K562 (cell line): ENCODE measurements around the gene SFPQ.

Source experiments
- KDM1A ChIP-seq, 2 experiments: fragments of 450-650 bp; IDR thresholded peaks; 2 replicates each; pipeline ENCODE4 v1.6.1; 2016; ENCODE audit warnings: mild to moderate bottlenecking in 2 of 2
- NRF1 ChIP-seq, 2 experiments: fragments of 450-650 bp; IDR thresholded peaks in 1 of 2; conservative IDR thresholded peaks in 1 of 2; 2 replicates each; pipeline ENCODE4 v1.6.1; 2014; ENCODE audit warnings: mild to moderate bottlenecking in 2 of 2
- POLR2A ChIP-seq: fragments of 450-650 bp; conservative IDR thresholded peaks from 2 replicates; pipeline ENCODE4 v1.6.1; 2016
- TAF1 ChIP-seq: IDR thresholded peaks from 2 replicates; pipeline ENCODE4 v1.6.1; 2011; ENCODE audit warnings: mild to moderate bottlenecking, low read length, moderate library complexity; ENCODE audit not compliant: insufficient read depth, control insufficient read depth, severe bottlenecking; ENCODE audit errors: extremely low read depth
- ZNF79 ChIP-seq: fragments of 250-450 bp; sonication (Bioruptor Pico); IDR thresholded peaks from 2 replicates; pipeline ENCODE4 v1.4.0; 2020; ENCODE audit warnings: low read depth, mild to moderate bottlenecking, moderate library complexity
- TF ChIP-seq, protein P1 (sequence below): fragments of 250-450 bp; sonication (Bioruptor Pico); IDR thresholded peaks from 2 replicates; pipeline ENCODE4 v1.5.0; 2020; ENCODE audit warnings: mild to moderate bottlenecking
- TF ChIP-seq, protein P2 (sequence below): sonication (generic); formaldehyde crosslinking; IDR thresholded peaks from 2 replicates; pipeline ENCODE4 v1.8.1; 2022; ENCODE audit warnings: missing genetic modification reagents
- TF ChIP-seq, protein P3 (sequence below): IDR thresholded peaks from 3 replicates; pipeline ENCODE4 v1.6.1; 2011; ENCODE audit warnings: borderline replicate concordance, mild to moderate bottlenecking, moderate library complexity; ENCODE audit not compliant: insufficient read length; ENCODE audit errors: extremely low read depth
- TF ChIP-seq, protein P4 (sequence below), 3 experiments: IDR thresholded peaks in 2 of 3; conservative IDR thresholded peaks in 1 of 3; 2 replicates each; pipeline ENCODE4 v1.5.1; 2011 to 2012; ENCODE audit warnings: low read length in 3 of 3, mild to moderate bottlenecking in 3 of 3, control low read depth in 2 of 3, improper control_type of control experiment in 1 of 3, inconsistent platforms in 1 of 3, low read depth in 1 of 3, mixed read lengths in 1 of 3, moderate library complexity in 1 of 3; ENCODE audit not compliant: insufficient read depth in 2 of 3
- TF ChIP-seq, protein P5 (sequence below): sonication (generic); formaldehyde crosslinking; IDR thresholded peaks from 2 replicates; pipeline ENCODE4 v1.8.0; 2022; ENCODE audit warnings: mild to moderate bottlenecking, missing genetic modification reagents

DNA sequence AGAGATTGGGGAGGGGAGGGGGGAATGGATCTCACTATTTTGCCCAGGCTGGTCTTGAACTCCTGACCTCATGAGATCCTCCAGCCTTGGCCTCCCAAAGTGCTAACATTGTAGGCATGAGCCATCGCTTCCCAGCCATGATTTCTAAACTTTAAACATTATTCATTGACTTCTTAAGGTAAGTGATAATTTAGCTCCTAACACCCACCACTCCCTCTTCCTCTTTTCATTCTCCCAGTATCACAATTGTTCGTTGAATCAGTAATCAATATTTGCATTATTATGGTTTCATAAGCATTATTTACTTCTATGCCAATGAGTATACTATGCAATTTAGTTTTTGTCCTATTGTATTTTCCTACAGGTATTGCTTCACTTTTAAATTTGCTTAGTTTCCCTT is 33.6 kb upstream of the SFPQ start:
- TF ChIP-seq POLR2A (no peak), ZNF79 (CRISPR knock-in tag) (no peak), KDM1A (IDR thresholded peaks at IDR 0.05) (no peak), TAF1 (no peak), NRF1 (conservative IDR thresholded peaks at IDR 0.05 in 1 of 2, IDR thresholded peaks at IDR 0.05 in 1 of 2) (no peak)
- TF ChIP-seq, protein P1, sequence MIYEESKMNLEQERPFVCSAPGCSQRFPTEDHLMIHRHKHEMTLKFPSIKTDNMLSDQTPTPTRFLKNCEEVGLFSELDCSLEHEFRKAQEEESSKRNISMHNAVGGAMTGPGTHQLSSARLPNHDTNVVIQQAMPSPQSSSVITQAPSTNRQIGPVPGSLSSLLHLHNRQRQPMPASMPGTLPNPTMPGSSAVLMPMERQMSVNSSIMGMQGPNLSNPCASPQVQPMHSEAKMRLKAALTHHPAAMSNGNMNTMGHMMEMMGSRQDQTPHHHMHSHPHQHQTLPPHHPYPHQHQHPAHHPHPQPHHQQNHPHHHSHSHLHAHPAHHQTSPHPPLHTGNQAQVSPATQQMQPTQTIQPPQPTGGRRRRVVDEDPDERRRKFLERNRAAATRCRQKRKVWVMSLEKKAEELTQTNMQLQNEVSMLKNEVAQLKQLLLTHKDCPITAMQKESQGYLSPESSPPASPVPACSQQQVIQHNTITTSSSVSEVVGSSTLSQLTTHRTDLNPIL (CRISPR knock-in tag): no peak
- TF ChIP-seq, protein P2, sequence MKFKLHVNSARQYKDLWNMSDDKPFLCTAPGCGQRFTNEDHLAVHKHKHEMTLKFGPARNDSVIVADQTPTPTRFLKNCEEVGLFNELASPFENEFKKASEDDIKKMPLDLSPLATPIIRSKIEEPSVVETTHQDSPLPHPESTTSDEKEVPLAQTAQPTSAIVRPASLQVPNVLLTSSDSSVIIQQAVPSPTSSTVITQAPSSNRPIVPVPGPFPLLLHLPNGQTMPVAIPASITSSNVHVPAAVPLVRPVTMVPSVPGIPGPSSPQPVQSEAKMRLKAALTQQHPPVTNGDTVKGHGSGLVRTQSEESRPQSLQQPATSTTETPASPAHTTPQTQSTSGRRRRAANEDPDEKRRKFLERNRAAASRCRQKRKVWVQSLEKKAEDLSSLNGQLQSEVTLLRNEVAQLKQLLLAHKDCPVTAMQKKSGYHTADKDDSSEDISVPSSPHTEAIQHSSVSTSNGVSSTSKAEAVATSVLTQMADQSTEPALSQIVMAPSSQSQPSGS (CRISPR knock-in tag): no peak
- TF ChIP-seq, protein P3, sequence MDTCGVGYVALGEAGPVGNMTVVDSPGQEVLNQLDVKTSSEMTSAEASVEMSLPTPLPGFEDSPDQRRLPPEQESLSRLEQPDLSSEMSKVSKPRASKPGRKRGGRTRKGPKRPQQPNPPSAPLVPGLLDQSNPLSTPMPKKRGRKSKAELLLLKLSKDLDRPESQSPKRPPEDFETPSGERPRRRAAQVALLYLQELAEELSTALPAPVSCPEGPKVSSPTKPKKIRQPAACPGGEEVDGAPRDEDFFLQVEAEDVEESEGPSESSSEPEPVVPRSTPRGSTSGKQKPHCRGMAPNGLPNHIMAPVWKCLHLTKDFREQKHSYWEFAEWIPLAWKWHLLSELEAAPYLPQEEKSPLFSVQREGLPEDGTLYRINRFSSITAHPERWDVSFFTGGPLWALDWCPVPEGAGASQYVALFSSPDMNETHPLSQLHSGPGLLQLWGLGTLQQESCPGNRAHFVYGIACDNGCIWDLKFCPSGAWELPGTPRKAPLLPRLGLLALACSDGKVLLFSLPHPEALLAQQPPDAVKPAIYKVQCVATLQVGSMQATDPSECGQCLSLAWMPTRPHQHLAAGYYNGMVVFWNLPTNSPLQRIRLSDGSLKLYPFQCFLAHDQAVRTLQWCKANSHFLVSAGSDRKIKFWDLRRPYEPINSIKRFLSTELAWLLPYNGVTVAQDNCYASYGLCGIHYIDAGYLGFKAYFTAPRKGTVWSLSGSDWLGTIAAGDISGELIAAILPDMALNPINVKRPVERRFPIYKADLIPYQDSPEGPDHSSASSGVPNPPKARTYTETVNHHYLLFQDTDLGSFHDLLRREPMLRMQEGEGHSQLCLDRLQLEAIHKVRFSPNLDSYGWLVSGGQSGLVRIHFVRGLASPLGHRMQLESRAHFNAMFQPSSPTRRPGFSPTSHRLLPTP: no peak
- TF ChIP-seq, protein P4, sequence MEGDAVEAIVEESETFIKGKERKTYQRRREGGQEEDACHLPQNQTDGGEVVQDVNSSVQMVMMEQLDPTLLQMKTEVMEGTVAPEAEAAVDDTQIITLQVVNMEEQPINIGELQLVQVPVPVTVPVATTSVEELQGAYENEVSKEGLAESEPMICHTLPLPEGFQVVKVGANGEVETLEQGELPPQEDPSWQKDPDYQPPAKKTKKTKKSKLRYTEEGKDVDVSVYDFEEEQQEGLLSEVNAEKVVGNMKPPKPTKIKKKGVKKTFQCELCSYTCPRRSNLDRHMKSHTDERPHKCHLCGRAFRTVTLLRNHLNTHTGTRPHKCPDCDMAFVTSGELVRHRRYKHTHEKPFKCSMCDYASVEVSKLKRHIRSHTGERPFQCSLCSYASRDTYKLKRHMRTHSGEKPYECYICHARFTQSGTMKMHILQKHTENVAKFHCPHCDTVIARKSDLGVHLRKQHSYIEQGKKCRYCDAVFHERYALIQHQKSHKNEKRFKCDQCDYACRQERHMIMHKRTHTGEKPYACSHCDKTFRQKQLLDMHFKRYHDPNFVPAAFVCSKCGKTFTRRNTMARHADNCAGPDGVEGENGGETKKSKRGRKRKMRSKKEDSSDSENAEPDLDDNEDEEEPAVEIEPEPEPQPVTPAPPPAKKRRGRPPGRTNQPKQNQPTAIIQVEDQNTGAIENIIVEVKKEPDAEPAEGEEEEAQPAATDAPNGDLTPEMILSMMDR (IDR thresholded peaks at IDR 0.05 in 2 of 3, conservative IDR thresholded peaks at IDR 0.05 in 1 of 3; ENCODE audit: insufficient read depth in 2 of 3, low read depth in 1 of 3, low read length in 3 of 3): no peak
- TF ChIP-seq, protein P5, sequence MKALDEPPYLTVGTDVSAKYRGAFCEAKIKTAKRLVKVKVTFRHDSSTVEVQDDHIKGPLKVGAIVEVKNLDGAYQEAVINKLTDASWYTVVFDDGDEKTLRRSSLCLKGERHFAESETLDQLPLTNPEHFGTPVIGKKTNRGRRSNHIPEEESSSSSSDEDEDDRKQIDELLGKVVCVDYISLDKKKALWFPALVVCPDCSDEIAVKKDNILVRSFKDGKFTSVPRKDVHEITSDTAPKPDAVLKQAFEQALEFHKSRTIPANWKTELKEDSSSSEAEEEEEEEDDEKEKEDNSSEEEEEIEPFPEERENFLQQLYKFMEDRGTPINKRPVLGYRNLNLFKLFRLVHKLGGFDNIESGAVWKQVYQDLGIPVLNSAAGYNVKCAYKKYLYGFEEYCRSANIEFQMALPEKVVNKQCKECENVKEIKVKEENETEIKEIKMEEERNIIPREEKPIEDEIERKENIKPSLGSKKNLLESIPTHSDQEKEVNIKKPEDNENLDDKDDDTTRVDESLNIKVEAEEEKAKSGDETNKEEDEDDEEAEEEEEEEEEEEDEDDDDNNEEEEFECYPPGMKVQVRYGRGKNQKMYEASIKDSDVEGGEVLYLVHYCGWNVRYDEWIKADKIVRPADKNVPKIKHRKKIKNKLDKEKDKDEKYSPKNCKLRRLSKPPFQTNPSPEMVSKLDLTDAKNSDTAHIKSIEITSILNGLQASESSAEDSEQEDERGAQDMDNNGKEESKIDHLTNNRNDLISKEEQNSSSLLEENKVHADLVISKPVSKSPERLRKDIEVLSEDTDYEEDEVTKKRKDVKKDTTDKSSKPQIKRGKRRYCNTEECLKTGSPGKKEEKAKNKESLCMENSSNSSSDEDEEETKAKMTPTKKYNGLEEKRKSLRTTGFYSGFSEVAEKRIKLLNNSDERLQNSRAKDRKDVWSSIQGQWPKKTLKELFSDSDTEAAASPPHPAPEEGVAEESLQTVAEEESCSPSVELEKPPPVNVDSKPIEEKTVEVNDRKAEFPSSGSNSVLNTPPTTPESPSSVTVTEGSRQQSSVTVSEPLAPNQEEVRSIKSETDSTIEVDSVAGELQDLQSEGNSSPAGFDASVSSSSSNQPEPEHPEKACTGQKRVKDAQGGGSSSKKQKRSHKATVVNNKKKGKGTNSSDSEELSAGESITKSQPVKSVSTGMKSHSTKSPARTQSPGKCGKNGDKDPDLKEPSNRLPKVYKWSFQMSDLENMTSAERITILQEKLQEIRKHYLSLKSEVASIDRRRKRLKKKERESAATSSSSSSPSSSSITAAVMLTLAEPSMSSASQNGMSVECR (CRISPR knock-in tag): no peak
